AML-193 (cell line): ENCODE data around the gene NOLC1.

Source experiments
- DNase-seq, 2 experiments: peaks; one replicate each; lab custom pipeline; 2025; lab: John Stamatoyannopoulos, UW

Gene NOLC1

DNA sequence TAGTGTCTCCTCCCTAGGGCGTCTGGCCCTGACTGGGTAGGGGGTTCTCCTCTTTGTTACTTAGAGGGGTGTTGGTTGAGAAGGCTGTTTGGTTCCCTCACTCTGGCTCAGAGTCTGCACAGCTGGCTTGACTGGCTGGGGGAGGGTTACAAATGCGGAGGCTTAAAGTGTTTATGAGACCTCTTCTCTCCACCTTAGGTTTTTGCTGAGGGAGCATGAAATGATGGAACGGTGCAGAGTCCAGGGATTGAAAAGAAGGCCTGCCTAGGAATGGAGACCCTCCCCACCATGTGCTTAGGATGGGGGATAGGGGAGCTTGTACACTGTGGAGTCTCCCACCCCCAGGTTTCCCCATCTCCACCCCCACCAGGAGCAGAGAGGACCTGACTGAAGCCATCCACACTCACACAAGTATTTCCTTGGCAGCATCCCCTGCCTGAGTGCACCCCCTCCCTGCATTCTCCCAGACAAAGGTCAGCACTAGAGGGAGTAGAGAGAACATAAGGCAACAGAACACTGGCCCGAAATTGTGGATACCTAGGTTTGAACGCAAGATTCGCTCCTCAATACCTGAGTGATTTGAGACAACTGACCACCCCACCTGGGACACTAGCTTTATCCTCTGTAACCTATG is 30.3 kb upstream of the NOLC1 start:
- no peak for DNase-seq

DNA sequence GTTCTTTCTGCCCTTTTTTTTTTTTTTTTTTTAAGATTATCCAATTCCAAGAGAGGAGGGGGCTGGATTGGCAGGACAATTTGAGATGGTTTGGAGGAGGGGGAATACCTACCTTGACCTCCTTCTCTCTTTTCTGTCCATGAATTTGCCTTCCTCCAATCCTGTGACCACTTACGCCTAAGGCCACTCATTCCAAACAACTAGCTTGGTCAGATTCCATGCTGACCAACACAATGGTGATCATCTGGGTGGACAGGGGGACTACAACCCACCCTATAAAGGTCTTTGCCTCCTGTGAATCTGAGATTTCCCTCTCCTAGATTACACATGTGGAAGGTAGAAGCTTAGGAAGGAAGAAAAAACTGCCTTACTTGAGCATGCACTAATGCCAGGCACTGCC is 29.7 kb upstream of the NOLC1 start:
- DNase-seq = no peak

DNA sequence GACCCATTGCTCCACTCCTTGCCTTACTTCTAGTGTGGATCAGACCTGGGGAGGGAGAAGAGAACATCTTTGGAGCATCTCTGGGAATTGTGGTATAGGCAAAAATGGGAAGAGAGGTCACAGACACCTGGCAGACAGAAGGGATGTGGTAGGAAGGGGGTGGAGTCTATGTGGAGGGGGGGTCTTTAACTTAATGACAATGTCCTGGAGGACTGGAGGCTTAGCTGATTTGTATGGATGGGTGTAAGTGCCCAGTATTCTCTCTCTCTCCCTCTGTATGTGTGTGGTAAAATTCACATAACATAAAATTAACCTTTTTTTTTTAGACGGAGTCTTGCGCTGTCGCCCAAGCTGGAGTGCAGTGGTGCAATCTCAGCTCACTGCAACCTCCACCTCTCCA is 29.0 kb upstream of the NOLC1 start:
- no peak for DNase-seq

DNA sequence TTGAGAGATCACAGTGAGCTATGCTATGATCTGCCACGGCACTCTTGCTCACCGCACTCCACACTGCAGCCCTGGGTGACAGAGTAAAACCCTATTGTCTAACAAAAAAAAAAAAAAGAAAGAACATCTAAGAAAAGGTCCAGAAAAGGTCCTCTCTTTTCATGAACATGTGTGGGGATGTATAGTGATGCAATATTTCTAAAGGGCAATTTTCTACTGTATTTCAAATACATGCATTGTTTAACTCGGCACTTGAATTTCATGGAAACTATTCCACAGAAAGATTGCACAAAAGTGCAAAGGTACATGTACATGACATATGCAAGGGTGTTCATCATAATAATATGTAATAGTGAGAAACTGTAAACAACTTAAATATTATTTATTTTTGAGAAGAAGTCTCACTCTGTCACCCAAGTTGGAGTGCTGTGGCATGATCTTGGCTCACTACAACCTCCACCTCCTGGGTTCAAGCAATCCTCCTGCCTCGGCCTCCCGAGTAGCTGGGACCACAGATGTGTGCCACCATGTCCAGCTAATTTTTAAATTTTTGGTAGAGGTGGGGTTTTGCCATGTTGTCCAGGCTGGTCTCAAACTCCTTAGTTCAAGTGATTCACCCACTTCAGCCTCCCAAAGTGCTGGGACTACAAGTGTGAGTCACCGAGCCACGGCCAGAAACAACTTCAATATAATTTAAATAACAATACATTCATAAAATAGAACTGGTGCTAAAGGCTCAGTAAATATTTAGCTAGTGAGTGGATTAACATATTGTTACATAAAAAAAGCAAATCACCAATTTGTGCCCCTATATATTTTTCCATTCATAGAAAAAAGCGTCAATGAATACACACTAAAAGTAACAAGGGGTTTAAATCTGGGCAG is 20.7 kb upstream of the NOLC1 start:
- DNase-seq = no peak

DNA sequence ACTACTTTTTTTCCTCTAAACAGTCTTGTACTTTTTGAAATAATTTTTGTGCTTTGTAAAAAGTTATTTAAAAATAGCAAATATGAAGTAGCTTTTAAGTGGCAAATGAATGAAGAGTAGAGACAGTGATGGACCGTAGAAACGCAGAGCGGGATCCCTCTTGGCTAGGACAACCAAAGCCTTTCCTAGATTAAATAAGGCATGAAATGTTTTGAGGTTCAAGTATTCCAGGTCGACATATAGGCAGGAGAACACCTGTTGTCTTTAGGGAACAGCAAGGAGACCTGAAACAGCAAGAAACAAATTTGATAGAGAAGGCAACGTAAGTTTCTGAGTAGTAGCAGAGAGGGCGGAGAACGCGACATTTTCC is 20.0 kb upstream of the NOLC1 start:
- DNase-seq = no peak

DNA sequence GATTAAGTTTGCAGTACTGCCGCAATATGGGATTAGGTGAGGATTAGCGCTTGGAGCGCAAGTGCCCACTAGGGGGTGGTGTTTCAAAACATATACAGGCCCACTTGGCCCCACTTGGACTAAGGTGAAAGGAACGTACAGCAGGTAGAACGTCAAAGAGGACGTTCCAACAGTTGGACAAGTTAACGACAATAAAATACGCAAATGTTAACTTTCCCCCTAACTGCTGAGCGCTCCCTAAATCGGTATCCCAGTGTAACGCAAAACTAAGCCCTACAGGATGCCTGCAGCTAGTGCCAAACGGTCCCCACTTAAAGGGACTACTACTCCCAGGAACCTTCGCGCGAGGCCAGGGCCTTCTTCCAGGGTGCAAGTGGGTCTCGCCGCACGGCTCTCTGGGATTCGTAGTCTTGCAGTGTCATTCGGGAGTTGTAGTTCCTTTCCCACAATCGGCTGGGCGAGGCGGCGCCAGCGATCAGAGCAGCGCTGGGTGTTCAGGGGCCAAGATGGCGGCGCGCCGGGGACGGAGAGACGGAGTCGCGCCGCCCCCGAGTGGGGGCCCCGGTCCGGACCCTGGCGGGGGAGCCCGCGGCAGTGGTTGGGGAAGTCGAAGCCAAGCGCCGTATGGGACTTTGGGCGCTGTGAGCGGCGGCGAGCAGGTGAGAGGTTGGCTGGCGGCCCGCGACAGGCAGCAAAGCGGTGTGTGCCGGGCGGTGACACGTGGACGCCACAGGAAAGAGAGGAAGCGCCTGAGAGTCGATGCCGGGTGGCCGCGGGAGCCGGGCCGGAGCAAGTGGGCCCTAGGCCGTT is 19.4 kb upstream of the NOLC1 start, which contains the start of gene PPRC1:
TSS of gene PPRC1 (plus strand) at position 478 of the 810 bp plus-strand sequence. CDS start at position 507, 29 bp downstream.
- DNase-seq = peak; percentile 98

DNA sequence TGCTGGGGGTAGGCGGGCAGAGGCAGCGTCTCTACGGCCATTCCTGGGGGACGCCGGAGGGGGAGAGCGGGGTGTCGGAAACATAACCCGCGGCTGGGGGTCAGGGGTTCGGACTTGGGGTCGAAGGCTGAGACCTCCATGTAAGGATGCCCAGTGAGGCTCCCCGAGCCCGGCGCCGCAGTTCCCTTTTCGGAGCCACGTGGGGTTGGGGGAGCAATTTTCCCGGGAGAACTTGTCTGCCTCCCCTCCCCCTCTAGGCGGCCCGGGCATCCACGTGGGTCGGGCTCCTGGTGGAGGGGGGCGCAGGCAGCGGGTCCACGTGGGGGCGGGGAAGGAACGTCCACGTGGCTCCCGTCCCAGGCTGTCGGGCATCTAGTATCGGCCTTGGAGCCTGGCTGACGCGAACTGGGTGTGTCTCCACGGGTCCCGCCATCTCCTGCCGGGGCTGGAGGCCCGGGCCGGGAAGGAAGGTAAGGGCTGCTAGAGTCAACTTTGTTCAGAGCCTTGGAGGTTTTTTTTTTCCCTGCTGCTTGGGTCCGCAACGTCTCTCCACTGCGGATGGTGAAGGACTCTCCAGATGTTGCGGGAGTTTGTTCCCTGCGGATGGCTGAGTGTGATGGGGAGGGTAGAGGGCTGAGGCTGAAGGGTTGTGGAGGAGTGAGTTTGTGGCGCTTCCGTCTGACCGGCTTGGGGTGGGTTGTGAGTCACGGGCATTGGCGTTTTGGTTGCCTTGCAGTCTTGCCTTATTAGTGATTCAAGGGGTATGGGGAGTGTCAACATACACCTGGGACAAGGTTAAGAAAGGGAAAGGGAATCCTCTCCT is 18.6 kb upstream of the NOLC1 start:
- DNase-seq = peak; percentile 39 to 41

DNA sequence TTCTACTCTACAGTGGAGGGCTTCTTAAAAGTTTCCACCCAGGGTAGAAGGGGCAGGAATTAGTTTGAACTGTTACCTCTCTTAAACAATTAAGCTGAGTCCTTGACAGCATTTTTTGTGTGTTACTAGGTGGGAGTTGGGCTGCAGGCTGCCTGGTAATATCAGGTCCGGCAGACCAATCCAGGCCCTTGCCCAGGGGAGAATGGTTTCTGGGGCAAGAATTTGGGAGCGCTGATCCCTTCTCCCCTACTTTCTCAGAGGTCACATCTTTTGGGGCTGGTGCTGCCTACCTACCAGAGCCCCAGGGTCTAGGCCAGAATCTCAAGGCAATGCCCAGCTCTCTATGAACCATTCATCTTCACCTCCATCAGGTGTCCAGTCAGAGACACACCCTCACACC is 17.8 kb upstream of the NOLC1 start:
- DNase-seq = no peak

DNA sequence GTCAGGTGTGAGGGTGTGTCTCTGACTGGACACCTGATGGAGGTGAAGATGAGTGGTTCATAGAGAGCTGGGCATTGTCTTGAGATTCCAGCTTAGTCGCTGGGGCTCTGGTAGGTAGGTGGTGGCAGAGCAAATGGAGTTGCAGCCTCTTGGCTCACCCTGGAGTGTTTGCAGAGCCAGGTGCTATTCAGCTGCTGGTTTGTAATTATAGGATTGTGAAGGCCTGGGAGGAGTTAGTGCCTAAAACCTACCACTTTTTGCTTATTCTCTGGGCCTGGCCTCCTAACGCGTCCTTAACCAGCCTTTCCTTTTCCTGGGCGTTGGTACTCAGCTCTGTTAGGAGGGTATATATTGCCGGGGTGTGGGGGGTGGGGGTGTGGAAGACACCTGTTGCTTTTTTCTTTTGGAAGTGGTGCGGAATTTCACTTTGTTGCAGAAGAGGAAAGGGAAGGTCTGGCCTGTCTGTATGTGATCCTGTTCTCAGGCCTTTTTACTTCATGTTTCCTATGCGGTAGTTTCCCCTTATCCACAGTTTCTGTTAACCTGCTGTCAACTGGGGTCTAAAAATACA is 16.1 kb upstream of the NOLC1 start:
- DNase-seq = no peak

DNA sequence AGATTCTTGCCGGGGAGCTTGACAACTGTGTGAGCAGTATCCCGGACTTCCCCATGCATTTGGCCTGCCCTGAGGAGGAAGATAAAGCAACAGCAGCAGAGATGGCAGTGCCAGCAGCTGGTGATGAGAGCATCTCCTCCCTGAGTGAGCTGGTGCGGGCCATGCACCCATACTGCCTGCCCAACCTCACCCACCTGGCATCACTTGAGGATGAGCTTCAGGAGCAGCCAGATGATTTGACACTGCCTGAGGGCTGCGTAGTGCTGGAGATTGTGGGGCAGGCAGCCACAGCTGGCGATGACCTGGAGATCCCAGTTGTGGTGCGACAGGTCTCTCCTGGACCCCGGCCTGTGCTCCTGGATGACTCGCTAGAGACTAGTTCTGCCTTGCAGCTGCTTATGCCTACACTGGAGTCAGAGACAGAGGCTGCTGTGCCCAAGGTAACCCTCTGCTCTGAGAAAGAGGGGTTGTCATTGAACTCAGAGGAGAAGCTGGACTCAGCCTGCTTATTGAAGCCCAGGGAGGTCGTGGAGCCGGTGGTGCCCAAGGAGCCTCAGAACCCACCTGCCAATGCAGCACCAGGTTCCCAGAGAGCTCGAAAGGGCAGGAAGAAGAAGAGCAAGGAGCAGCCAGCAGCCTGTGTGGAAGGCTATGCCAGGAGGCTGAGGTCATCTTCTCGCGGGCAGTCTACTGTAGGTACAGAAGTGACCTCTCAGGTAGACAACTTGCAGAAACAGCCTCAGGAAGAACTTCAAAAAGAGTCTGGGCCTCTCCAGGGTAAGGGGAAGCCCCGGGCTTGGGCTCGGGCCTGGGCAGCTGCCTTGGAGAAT is 12.7 kb upstream of the NOLC1 start:
- DNase-seq = no peak

DNA sequence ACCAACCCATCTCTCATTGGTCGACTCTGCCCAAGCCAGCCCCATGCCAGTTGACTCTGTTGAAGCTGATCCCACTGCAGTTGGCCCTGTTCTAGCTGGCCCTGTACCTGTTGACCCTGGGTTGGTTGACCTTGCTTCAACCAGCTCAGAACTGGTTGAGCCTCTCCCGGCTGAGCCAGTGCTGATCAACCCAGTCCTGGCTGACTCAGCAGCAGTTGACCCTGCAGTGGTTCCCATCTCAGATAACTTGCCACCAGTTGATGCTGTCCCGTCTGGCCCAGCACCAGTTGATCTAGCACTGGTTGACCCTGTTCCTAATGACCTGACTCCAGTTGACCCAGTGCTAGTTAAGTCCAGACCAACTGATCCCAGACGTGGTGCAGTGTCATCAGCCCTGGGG is 12.0 kb upstream of the NOLC1 start:
- DNase-seq = no peak

DNA sequence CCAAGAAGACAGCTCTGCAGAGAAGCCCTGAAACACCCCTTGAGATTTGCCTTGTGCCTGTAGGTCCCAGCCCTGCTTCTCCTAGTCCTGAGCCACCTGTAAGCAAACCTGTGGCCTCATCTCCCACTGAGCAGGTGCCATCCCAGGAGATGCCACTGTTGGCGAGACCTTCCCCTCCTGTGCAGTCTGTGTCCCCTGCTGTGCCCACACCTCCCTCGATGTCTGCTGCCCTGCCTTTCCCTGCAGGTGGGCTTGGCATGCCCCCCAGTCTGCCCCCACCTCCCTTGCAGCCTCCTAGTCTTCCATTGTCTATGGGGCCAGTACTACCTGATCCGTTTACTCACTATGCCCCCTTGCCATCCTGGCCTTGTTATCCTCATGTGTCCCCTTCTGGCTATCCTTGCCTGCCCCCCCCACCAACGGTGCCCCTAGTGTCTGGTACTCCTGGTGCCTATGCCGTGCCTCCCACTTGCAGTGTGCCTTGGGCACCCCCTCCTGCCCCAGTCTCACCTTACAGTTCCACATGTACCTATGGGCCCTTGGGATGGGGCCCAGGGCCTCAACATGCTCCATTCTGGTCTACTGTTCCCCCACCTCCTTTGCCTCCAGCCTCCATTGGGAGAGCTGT is 11.2 kb upstream of the NOLC1 start:
- no peak for DNase-seq

DNA sequence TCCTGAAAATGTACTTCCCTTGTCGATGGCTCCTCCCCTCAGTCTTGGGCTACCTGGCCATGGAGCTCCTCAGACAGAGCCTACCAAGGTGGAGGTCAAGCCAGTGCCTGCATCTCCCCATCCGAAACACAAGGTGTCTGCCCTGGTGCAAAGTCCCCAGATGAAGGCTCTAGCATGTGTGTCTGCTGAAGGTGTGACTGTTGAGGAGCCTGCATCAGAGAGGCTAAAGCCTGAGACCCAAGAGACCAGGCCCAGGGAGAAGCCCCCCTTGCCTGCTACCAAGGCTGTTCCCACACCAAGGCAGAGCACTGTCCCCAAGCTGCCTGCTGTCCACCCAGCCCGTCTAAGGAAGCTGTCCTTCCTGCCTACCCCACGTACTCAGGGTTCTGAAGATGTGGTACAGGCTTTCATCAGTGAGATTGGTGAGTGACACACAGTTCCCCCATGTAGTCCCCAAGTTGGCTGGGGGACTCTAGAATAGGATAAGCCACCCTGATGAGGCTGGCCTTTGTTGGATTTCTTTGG is 10.5 kb upstream of the NOLC1 start:
- DNase-seq = no peak

DNA sequence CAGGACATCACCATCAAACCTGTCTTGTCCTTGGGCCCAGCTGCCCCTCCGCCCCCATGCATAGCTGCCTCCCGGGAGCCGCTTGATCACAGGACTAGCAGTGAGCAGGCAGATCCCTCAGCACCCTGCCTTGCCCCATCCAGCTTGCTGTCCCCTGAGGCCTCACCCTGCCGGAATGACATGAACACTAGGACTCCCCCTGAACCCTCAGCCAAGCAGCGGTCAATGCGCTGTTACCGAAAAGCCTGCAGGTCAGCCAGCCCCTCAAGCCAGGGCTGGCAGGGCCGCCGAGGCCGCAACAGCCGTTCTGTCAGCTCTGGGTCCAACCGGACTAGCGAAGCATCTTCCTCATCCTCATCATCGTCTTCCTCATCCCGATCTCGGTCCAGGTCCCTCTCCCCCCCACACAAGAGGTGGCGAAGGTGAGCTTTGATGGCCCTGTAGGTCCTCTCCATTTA is 5.2 kb upstream of the NOLC1 start:
- no peak for DNase-seq

DNA sequence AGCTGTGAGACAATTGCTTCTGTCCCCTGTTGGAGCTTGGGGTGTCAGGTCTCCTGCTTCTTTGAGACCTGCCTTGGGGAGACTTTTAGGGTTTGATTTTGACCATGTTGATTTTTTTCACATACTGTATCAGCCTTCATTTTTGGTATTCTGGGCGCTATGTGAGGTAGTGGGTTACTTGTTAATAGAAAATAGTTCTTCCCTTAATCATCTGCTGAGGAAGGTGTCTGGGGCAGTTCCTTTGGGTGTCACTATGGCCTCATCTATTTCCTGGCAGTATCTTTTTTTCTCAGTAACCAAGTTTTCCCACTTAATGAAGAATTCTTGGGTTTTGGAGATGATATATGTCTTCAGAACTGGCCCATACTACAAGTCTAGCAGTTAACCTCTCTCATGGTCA is 4.6 kb upstream of the NOLC1 start:
- no peak for DNase-seq

DNA sequence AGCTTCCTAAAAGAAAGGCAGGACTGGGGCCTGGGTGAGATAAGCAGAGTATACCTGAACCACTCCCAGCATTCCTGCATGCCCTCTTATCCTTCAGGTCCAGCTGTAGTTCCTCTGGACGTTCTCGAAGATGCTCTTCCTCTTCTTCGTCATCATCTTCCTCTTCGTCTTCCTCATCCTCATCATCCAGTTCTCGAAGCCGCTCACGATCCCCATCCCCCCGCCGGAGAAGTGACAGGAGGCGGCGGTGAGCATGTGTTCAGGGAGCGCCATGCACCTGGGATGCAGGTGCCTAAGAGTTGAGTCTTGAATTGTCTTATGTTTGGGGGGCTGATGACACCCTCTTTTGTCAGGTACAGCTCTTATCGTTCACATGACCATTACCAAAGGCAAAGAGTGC is 3.9 kb upstream of the NOLC1 start:
- no peak for DNase-seq

DNA sequence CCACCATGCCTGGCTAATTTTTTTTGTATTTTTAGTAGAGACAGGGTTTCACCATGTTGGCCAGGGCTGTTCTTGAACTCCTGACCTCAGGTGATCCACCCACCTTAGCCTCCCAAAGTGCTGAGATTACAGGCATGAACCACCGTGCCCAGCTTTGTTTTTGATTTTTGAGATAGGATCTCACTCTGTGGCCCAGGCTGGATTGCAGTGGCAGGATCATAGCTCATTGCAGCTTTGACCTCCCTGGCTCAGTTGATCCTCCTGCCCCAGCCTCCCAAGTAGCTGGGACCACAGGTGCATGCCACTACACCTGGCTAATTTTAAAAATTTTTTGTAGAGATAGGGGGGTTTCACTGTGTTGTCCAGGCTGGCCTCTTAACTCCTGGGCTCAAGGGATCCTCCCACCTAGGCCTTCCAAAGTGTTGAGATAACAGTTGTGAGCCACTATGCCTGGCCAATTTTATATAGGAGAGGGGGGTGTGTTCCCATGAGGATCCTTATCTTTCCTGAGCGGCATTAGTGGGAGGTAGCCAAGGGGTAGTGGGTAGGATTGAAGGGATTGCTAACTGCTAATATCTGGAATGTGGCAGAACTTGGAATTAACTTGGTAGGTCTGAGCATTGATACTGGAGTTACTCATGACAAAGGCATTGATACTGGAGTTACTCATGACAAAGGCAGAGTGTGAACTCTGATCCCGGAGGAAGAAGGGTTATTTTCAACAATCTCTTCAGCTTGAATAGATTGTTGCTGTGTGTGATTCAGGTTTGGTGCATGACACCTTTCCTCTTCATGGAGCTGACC is 1.0 kb upstream of the NOLC1 start:
- DNase-seq = no peak

DNA sequence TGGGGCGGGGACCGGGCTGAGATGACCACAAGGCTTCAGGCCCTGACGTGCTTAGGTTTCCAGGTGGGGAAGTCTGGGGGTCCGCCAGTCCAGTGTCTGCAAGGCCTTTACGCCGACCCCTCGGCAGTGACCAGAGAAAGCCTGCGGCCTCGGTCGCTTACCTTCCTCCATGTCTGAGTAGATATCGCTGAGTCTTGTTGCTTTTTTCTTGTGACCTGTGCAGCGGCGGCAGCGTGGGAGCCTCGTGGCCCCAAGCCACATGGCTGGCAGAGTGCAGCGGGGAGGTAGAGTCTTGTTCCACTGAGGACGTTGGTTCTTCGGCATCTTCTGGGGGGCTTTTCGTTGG is 329 bp downstream of the NOLC1 start:
- no peak for DNase-seq

DNA sequence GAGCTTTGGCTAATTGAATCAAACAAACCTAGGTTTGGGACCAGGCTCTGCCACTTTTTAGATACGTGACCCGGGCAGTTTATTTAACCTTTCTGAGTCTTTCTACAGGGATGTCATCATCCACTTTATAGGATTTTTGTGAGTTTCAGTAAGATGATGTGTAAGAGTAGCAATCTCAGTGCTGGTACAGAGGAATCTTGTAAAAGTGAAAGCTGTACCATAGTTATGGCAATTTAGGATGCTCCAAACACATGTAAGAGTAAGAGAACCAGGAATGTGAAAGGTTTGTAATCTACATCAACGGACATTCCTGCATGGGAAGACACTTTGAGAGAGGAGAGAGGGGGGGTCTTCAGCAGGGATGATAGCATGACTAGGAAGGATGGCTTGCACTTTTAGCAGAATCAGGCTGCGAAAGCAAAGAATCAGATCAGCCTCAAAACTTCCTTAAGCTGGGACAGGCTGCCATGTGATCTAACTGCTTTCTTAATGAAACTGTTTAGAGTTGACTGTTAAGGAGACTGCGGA is 968 bp downstream of the NOLC1 start:
- DNase-seq = no peak
